Lower leg skin (tissue), 3 donors: ENCODE results near the gene TPST1.

Experiments
- POLR2A ChIP-seq, 2 donors: fragments of 450-650 bp; IDR thresholded peaks; one replicate each; pipeline ENCODE4 v1.6.1; 2016 to 2017; ENCODE audit warnings: antibody characterized with exemption in 2 of 2, mild to moderate bottlenecking in 1 of 2, moderate library complexity in 1 of 2
- TF ChIP-seq, protein P1 (sequence below), 3 donors: fragments of 450-650 bp; IDR thresholded peaks; one replicate each; pipeline ENCODE4 v1.5.1; 2016; ENCODE audit warnings: antibody characterized with exemption in 3 of 3, mild to moderate bottlenecking in 3 of 3, moderate library complexity in 2 of 3

DNA sequence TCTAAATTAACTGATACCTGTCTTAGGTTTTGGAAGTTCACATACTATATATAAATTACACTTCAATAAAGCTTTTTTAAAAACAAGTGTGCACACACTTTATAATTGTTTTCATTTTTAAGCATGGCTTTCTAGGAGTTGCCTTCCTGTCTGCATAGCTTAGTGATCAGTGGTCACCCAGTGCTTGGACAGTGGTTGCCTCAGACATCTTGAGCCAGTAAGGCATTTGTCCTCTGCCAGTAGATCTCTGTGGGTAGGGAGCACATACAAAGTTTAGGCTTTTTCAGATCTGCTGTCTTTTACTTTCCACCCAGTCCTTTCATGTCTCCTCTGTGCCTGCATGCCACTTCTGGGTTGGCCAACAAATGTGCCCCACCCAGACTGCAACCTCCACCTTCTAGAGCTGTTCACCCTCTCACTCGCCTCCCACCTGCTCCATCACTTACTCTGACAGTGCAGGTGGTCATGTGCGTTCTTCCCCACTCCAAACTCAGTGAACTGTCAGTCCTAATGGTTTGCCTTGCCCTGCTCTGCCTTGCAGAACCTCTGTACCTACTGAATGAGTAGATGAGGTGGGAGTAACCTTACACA lies 31.7 kb downstream of the TPST1 start:
- TF ChIP-seq, protein P1, sequence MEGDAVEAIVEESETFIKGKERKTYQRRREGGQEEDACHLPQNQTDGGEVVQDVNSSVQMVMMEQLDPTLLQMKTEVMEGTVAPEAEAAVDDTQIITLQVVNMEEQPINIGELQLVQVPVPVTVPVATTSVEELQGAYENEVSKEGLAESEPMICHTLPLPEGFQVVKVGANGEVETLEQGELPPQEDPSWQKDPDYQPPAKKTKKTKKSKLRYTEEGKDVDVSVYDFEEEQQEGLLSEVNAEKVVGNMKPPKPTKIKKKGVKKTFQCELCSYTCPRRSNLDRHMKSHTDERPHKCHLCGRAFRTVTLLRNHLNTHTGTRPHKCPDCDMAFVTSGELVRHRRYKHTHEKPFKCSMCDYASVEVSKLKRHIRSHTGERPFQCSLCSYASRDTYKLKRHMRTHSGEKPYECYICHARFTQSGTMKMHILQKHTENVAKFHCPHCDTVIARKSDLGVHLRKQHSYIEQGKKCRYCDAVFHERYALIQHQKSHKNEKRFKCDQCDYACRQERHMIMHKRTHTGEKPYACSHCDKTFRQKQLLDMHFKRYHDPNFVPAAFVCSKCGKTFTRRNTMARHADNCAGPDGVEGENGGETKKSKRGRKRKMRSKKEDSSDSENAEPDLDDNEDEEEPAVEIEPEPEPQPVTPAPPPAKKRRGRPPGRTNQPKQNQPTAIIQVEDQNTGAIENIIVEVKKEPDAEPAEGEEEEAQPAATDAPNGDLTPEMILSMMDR (IDR thresholded peaks at IDR 0.05): no peak
- no peak for TF ChIP-seq POLR2A (IDR thresholded peaks at IDR 0.05)
